Measurements from ENCODE around the gene SLA2. TPM values are rescaled to one million over a fixed set of nuclear protein-coding genes. Genes with fewer than 3 reads are reported as not detected.
A peak's percentile ranks its signal among the peaks of the same experiment; 100 is the strongest.
"Not testable (repeated sequence)": the region's sequence is repeated elsewhere in the genome, so short reads cannot be mapped to it uniquely, and the experiment has no call there.

SLA2 gene
- polyA plus RNA-seq, 6 donors from 2014 or later, result 0.09 to 0.40 (median 0.23) TPM; not detected in 2

DNA sequence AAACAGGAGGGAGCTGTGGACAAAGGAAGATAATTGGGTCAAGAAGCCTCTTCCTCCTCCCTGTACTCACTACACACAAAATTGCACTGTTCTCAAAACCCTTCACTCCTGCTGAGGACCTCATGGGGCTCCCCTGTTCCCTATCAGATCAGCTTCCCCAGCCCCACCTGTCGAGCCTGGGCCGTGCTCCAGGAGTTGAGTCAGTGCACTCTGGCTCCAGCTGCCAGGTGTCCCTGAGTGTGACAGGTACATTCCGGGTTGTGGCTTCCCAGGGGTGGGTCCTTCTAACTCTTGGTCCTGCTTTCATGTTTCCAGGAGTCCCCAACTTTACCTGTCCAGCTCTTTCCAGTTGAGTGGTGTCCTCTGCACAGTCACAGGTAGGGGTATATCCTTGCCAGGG, 32.0 kb downstream of the SLA2 start:
- Mint-ChIP-seq H3K9me3 (no peaks in the 10 kb centered on the region), H3K4me1 (peaks cover 0 to 3% (median 3%) of the 10 kb centered on the region in 3 donors), H3K36me3 (peaks cover 0 to 5% of the 10 kb centered on the region in 2 donors), H3K4me3 (no peak overlapping the region), H3K27ac (no peak overlapping the region), H3K27me3 (no peaks in the 10 kb centered on the region)
- ATAC-seq (ENCODE audit: low read depth in 2 of 2) (no peak), DNase-seq (no peak)

DNA sequence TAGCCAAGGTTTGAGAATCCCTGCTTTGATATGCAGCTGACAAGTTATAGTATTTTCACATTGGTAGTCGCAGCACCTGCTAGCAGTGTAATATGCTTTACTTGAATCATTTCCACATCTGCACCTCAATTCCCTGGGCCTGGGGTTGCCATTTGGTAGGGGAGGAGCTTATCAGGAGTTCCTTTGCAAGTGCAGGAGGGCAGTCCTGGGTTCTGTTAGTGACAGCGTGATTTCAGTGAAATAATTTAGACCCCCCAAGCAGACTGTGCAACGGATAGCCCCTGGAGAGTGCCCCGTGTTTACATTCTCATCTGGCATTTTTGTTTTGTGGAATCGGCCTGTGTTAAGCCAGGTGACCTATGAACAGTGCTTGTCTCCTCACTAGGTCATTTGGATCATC, 34.4 kb downstream of the SLA2 start:
- Mint-ChIP-seq H3K27ac (peak overlapping the region in 1 of 6 donors; percentile 86), H3K9me3 (no peaks in the 10 kb centered on the region), H3K4me3 (no peak overlapping the region), H3K27me3 (no peaks in the 10 kb centered on the region), H3K4me1 (peaks cover 11 to 17% (median 12%) of the 10 kb centered on the region in 3 donors), H3K36me3 (peaks cover 0 to 5% of the 10 kb centered on the region in 2 donors)
- no peak for ATAC-seq (ENCODE audit: low read depth in 2 of 2)
- DNase-seq, result no peak

DNA sequence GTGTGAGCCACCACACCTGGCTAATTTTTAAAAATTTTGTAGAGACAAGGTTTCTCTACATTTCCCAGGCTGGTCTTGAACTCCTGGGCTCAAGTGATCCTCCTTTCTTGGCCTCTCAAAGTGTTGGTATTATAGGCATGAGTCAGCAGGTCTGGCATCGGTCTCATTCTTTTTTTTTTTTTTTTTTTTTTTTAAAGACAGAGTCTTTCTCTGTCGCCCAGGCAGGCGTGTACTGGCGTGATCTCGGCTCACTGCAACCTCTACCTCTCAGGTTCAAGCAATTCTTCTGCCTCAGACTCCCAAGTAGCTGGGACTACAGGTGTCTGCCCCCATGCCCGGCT, 37.6 kb downstream of the SLA2 start:
- Mint-ChIP-seq H3K4me1 (peaks cover 29 to 40% (median 36%) of the 10 kb centered on the region in 3 donors), H3K27ac (peak overlapping the region in 1 of 6 donors; percentile 78), H3K4me3 (peak overlapping the region in 2 of 8 donors; percentile 34 to 83)
- not testable (repeated sequence) for H3K27me3 Mint-ChIP-seq; H3K36me3 Mint-ChIP-seq; H3K9me3 Mint-ChIP-seq; ATAC-seq (ENCODE audit: low read depth in 2 of 2); DNase-seq

DNA sequence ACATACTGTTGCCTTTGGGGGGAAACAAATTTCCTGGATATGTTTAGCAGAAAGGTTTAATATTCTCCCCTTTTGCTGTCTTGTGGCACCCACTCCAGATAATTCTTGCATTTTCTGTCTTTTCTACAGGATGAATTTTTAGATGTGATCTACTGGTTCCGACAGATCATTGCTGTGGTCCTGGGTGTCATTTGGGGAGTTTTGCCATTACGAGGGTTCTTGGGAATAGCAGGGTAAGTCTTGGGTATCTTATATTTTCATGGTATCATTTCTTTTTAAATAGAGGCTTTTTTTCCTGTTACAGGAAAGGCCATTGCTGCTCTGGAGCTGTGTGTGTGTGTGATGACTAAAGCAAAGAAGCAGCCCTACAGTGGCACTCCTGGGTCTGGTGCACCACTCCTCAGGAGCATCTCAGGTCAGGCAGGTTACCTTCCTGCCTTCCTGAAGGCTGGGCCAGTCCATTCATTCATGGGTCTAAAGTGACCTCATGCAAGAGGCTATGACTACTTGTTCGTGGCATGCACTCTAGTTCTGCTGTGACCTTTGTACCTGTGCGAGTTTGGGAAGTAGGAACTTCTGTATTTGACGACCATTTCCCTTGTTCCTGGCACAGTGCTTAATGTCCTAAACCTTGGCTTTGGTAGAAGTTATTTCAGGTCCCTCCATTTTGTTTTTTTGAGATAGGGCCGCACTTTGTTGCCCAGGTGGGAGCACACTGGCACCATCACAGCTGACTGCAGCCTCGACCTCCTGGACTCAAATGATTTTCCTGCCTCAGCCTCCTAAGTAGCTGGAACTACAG, 38.2 kb downstream of the SLA2 start:
- Mint-ChIP-seq H3K4me1 (peaks cover 29 to 42% (median 38%) of the 10 kb centered on the region in 3 donors), H3K9me3 (no peaks in the 10 kb centered on the region), H3K27me3 (no peaks in the 10 kb centered on the region), H3K36me3 (peaks cover 0 to 4% of the 10 kb centered on the region in 2 donors), H3K4me3 (peak overlapping the region in 7 of 8 donors; percentile 82 to 97 (median 95)), H3K27ac (peak overlapping the region in 4 of 6 donors; percentile 59 to 99 (median 78))
- DNase-seq (no peak), ATAC-seq (ENCODE audit: low read depth in 2 of 2) (no peak)

DNA sequence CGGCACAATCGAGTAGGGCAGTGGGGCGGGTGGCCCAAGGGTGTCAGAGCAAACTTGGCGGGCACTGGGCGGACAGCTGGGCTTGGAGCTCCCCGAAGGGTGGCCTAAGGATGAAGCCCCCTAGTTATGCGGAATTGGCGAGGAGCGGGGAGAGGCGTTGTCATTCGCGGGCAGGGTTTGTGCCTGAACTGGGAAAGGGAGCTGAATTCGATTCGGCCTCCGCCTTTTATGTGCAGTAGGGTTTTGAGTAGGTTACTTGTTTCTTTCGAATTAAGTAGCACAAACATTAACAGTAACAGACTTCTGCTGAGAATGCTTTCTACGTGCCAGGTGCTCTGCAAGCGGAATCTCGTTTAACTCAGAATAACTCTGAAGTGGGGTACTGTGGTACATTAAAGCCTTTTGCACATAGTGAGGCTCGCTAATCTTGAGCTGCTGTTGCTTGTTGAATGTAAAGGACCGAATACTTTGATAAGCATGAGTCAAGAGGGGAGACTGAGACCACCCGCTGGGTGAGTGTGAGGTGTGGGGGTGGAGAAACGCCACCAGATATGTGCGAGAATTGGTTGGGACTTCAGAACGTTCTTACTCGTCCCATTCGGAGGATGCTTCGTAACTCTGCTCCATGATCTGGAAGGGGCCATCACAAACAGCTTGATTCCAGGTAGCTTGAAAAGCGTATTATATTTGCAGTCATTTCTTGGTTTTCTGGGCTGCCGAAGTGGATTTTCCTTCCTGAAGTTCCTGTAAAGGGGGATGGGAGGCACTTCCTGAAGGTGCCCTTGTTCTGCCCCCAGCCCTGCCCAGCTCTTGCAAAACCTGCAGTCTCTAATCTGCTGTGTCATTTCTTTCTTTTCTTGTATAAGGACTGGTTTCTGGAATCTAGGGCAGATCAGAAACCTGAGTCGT, 39.6 kb downstream of the SLA2 start:
- peaks cover 30 to 47% (median 43%) of the 10 kb centered on the region in 3 donors for H3K4me1 Mint-ChIP-seq
- no peak for DNase-seq
- H3K27ac Mint-ChIP-seq, result peak overlapping the region; percentile 89 to 99 (median 97)
- H3K36me3 Mint-ChIP-seq, result no peaks in the 10 kb centered on the region
- peak overlapping the region; percentile 83 to 97 (median 95) for H3K4me3 Mint-ChIP-seq
- ATAC-seq (ENCODE audit: low read depth in 2 of 2), result no peak
- H3K27me3 Mint-ChIP-seq, result no peaks in the 10 kb centered on the region
- no peaks in the 10 kb centered on the region for H3K9me3 Mint-ChIP-seq

DNA sequence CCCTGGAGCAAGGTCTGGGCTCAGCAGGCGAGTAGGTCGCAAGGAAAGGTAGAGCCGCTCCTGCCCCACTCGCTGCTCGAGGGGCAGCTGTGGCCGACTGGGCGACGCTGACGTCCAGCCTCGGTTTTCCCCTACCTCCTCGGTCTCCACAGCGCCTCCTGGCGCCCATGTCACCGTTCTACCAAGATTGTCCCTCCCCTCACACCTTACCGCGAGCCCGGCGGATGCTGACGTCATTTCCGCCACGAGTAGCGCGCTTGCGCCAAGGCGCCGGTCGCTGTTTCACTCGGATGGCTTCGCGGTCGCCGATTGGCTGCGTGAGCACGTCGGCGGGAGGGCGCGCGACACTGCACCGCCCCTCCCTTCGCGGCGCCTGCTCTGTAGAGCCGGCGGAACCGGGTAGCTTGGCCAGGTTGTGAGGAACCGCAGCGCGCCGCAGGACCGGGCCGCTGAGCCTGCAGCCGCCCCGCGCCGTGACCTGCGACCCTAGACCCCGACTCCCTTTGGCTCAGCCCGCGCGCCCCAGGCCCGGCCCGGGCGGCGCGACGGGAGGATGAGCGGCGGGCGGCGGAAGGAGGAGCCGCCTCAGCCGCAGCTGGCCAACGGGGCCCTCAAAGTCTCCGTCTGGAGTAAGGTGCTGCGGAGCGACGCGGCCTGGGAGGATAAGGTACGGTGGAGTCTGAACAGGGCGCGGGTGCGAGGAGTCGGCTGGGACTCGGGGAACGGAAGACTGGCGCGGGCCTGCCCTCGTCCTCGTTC, 40.4 kb downstream of the SLA2 start, which contains the start of gene RAB5IF:
Gene RAB5IF (plus strand): TSS at position 381 of the 759 bp plus-strand sequence. CDS start 173 bp downstream, at position 554.
- Mint-ChIP-seq H3K27me3 (no peaks in the 10 kb centered on the region), H3K9me3 (no peaks in the 10 kb centered on the region), H3K27ac (peak within 1 kb of the TSS; percentile 98 to 100 (median 99)), H3K36me3 (no peaks in the 10 kb centered on the region), H3K4me1 (peaks cover 32 to 48% (median 46%) of the 10 kb centered on the region in 3 donors), H3K4me3 (peak within 1 kb of the TSS; percentile 83 to 97 (median 95))
- DNase-seq, result peak; percentile 99
- ATAC-seq (ENCODE audit: low read depth in 2 of 2), result peak; percentile 76 to 82

DNA sequence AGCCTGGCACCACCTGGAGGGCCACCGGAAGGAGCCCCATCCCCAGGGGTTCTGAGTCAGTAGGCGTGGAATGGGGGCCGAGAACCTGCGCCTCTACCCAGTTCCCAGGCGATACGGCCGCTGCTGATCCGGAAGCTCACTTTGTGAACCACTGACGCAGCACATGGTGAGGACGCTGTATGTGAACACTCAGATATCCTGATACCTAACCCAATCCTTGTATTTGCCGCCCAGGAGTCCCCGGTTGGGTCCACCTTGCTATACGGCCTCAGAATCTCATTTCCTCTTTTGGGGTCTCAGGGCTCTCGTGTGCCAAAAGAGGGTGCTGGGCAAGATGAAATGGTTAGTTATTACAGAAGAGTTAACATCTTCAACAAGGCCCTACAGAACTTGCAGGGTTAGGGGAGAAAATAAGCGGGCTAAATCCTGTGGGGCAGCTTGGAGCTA, 41.0 kb downstream of the SLA2 start:
- Mint-ChIP-seq H3K9me3 (no peaks in the 10 kb centered on the region), H3K36me3 (no peaks in the 10 kb centered on the region), H3K4me1 (peaks cover 36 to 51% (median 50%) of the 10 kb centered on the region in 3 donors), H3K27ac (peak overlapping the region; percentile 98 to 100 (median 99)), H3K4me3 (peak overlapping the region; percentile 83 to 97 (median 95)), H3K27me3 (no peaks in the 10 kb centered on the region)
- DNase-seq (no peak), ATAC-seq (ENCODE audit: low read depth in 2 of 2) (peak; percentile 56 to 60)

DNA sequence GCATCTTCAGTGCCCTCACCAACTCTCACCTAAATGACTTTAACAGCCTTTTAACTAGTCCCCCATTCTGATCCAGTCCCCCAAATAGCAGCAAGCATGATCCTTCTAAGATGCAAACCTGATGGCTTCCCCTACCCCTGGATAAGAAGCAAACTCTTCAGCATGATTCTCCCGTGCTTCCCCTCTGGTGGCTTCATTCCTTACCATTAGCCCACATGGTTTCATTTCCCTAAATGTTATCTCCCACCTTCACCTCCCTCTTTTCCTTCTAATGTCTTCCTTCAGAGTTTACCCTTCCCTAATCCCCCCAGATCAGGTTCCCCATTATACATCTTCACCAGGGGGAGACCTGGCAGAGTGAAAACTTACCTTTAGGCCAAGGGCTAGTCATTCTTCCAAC, 44.5 kb downstream of the SLA2 start:
- H3K4me1 Mint-ChIP-seq, result peaks cover 32 to 55% (median 47%) of the 10 kb centered on the region in 3 donors
- no peaks in the 10 kb centered on the region for H3K9me3 Mint-ChIP-seq
- DNase-seq, result no peak
- no peaks in the 10 kb centered on the region for H3K27me3 Mint-ChIP-seq
- H3K36me3 Mint-ChIP-seq, result no peaks in the 10 kb centered on the region
- H3K27ac Mint-ChIP-seq, result peak overlapping the region in 5 of 6 donors; percentile 5 to 83 (median 38)
- peak overlapping the region in 5 of 8 donors; percentile 1 to 37 (median 19) for H3K4me3 Mint-ChIP-seq
- no peak for ATAC-seq (ENCODE audit: low read depth in 2 of 2)

DNA sequence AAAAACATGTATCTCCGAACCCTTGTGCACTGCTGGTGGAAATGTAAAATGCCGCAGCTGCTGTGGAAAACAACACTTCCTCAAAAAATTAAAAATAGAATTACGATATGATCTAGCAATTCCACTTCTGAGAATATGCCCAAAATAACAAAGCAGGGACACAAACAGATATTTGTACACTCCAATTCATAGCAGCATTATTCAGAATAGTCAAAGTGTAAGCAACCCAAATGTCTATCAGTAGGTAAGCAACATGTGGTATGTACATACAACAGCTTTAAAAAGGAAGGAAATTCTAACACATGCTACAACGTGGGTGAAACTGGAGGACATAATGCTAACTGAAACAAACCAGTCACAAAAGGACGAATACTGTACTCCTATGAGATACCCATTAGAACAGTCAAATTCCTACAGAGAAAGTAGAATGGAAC, 46.1 kb downstream of the SLA2 start:
- H3K4me3 Mint-ChIP-seq, result peak overlapping the region in 7 of 8 donors; percentile 21 to 78 (median 61)
- DNase-seq (peak; percentile 23), ATAC-seq (ENCODE audit: low read depth in 2 of 2) (no peak)
- H3K9me3 Mint-ChIP-seq, result no peaks in the 10 kb centered on the region
- no peaks in the 10 kb centered on the region for H3K36me3 Mint-ChIP-seq
- H3K27me3 Mint-ChIP-seq, result no peaks in the 10 kb centered on the region
- peaks cover 27 to 58% (median 41%) of the 10 kb centered on the region in 3 donors for H3K4me1 Mint-ChIP-seq
- peak overlapping the region; percentile 39 to 74 (median 58) for H3K27ac Mint-ChIP-seq

DNA sequence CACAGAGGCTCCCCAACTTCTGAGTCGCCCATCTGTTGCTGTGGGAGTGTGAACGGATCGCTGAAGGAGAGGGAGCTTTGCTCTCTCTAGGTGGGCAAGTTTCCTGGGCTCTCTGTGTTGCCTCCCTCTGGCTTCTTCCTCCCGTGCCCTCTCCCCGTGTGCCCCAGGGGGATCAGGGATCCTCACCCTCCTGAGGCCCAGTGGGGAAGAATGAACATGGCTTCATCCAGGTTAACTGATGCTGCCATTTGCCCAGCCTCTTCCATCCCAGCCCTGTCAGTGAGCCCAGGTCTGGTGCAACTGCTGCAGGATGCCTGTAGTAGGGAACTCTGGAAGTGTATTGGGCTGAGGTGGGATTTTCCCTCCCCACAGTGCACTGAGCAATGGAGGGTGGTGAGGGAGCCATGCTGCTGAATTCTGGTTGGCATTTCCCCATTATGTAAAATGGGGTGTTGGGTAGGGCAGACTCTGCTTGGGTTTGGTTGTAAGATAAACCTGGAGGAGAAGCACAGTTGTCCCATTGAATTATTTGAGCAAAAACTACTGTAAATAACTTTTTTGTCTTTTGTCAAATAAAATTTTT, 52.6 kb downstream of the SLA2 start:
- Mint-ChIP-seq H3K4me1 (peaks cover 24 to 59% (median 53%) of the 10 kb centered on the region in 3 donors), H3K9me3 (no peaks in the 10 kb centered on the region)

DNA sequence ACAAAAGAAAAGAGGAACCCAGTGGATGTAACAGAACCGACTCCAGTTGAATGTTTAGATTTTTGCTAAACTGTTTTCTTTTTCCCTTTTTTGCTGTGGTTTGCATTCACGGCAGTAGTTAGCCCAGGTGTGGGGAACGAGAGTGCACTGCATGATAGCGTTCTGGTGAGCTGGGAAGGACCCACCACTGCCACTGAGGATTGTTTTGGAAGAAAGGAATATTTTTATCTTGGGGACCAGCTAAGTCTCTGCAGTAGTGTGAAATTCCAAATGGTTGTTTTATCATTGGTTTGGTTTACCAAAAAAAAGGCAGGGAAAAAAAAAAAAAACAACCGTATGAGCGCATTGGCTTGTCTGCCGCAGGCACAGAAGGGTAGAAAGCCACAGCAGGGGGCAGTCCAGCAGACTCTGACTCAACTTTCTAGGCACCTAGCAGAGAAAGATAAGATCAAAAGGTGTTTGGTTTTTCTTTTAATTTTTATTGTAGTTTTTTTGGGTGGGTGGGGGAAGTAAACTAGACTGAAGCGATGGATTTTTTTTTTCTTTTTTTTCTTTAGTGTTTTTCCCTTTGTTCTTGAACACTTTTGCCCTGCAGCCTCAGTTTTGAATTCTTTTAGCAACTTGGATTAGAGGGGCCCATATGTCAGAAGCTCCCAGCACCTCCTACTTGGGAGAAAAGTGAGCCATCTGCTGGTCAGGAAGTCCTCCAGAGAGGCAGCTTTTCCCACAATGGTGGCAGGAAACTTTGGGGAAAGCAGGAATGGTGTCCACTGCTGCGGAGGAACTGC, 53.9 kb downstream of the SLA2 start:
- no peaks in the 10 kb centered on the region for H3K27me3 Mint-ChIP-seq
- no peaks in the 10 kb centered on the region for H3K9me3 Mint-ChIP-seq
- peak overlapping the region; percentile 14 to 99 (median 54) for H3K27ac Mint-ChIP-seq
- H3K36me3 Mint-ChIP-seq, result peaks cover 0 to 6% of the 10 kb centered on the region in 2 donors
- no peak for DNase-seq
- H3K4me1 Mint-ChIP-seq, result peaks cover 30 to 64% (median 59%) of the 10 kb centered on the region in 3 donors
- peak overlapping the region in 1 of 8 donors; percentile 25 for H3K4me3 Mint-ChIP-seq
- no peak for ATAC-seq (ENCODE audit: low read depth in 2 of 2)

More for the DNA sequence above, 52.6 kb downstream of the SLA2 start:
- Mint-ChIP-seq H3K27me3 (no peaks in the 10 kb centered on the region), H3K36me3 (no peaks in the 10 kb centered on the region), H3K4me3 (peak overlapping the region in 4 of 8 donors; percentile 54 to 83 (median 68)), H3K27ac (peak overlapping the region; percentile 91 to 99 (median 96))
- ATAC-seq (ENCODE audit: low read depth in 2 of 2) (no peak), DNase-seq (no peak)

Measured in naive B cell (primary cell).